Inferior parietal cortex (tissue), 1 donor: ENCODE results near the gene WWOX.

Experiments used
- DNase-seq: peaks from one replicate; pipeline ENCODE4 v3.0.0-alpha.2; 2016; ENCODE audit errors: extremely low spot score

Gene WWOX

DNA sequence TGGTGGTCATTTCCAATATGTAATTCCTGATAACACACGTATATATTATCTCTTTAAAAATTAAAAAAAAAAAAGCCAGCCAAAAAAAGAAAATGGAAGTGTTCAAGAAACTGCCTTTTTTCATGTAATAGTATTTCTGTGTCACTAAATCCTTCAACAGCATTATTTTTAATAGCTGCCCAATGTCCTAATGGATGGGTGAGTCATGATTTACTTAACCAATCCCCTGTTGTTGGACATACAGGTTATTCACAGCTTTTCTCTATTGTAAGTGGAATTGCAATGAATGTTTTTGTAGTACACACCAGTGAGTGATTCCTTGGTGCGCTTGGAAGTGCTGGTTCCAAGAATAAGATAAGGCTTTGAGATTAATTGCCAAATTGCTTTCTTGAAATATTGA is 124.9 kb downstream of the WWOX start:
- no peak for DNase-seq

DNA sequence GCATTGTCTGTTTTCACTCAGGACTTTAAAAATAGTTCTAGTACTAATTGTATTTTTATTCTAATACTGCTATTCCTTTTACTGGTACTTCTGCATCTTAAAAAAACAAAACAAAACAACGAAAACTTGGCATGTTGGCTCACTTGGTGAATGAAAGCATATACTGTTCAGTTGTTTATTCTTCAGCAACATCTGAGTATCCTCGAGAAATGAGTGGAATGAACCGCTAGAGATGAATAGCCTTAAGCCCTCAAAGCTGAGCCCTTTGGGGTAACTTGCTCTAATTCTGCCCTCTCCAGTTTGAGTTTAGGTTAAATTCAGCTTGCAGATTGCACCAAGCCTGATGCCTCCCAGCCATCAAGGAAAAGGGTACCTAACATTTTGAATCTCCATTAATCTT is 126.5 kb downstream of the WWOX start:
- DNase-seq: no peak

DNA sequence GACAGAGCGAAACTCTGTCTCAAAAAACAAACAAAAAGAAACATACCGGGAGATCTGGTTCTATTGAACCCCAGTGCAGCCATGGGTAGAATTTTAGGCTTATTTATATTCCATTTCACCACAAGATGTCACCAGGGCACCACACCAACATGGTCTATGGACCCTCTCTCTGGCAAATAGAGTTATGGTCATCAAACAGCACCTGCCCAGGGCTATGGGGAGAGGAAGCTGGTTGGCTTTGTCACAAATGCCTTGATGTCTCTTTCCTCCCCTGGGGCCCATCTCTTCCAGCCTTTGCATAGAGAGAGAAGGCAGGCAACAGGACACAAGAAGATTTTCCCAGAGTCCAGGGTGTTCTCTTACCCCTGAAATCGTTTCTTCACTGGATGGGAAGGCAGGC is 128.4 kb downstream of the WWOX start:
- no peak for DNase-seq

DNA sequence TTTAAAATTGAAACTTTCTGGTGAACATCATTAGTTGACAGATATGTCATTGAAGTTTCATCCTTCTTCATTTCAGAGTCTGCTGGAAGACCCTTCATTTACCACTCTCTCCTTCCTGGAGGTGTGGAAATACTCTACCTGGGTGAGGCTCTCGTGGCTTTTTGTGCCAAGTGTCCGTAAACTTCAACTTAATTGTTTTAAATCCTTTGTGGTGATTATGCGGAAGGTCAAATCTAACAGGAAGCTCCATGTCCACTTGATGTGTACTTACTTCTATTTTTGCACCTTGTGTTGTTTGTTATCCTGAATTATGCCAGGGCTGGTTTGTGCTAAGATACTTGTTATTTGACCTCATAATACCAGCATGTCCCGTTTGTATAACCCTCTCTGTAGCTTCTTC is 129.2 kb downstream of the WWOX start:
- DNase-seq: no peak

DNA sequence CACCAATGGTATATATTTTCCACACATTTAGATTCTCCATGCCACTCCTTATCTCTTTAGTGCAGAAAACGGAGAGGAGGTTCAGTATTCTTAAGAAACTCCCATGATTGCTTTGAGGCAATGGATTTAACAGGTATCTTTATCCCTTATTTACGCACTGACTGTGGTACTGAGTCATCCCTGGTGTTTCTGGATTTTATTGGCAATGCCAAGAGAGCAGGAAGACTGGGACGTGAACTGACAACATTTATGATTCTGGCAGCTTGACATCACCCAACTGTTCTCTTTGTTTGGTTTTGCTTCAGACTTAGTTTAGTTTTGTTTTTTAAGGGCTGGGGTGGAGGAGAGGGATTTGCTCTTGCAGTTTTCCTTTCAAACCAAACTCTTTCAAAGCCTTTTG is 131.4 kb downstream of the WWOX start:
- no peak for DNase-seq

DNA sequence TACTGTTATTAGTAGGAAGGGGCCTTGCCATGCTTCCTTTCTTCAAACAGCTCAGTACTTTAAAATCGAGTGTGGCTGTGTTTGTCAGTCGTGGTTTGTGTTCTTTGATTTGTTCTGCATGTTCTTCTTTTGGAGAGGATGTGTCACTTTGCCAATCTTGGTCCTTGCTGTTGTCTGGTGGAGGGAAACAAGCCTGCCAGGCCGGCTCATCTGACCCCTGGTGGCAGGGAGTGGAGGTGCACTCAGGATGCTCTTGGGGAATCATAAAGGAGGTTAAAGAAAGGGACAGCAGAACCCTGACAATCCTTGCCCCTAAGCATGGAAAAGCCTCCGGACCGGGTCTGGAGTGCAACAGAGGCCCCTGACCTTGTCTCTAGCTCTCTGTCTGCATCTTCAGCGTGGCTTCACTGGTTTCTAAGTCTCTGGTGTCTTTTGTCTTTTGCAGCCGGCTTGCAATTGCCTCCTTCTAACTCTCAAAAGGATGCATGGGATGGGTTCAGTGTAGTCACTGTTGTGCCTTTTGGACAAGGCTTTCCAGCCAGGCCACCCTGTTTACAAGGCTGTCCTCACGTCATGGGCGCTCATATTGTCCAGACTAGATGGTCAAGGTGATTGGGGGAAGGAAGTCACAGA is 135.8 kb downstream of the WWOX start:
- DNase-seq: peak; percentile 80

DNA sequence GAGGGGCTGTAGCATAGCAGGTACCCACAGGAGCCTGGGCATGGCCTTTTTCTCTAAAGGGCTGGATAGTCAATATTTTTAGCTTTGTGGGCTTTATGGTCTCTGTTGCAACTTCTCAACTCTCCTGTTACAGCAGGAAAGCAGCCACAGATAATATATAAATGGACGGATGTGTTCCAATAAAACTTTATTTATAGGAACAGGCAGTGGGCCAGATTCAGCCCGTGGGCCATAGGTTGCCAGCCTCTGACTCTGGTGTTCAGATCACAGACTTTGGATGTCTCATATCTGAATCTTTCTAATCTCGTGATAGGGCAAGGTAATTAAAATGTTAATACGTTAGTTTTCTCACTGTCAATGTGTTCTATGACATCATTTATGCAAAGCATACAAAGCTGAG is 136.4 kb downstream of the WWOX start:
- DNase-seq: no peak

DNA sequence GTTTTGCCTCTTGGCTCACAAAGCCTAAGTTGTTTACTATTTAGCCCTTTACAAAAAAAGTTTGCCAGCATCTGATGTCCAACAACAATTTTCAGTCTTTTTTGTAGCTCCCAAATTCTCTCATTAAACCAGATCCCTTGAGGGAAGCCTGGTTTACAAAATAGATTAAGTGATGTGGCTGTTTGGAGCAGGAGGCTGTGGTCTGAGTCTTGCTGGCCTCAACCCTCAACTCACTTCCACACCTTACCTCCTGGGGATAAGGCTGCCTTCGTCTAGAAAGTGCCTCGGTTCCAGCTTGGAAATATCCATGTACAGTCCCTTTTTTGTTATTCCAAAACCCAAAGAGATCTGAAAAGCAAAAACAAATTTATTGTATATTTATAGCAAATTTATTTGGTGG is 138.4 kb downstream of the WWOX start:
- DNase-seq: no peak

DNA sequence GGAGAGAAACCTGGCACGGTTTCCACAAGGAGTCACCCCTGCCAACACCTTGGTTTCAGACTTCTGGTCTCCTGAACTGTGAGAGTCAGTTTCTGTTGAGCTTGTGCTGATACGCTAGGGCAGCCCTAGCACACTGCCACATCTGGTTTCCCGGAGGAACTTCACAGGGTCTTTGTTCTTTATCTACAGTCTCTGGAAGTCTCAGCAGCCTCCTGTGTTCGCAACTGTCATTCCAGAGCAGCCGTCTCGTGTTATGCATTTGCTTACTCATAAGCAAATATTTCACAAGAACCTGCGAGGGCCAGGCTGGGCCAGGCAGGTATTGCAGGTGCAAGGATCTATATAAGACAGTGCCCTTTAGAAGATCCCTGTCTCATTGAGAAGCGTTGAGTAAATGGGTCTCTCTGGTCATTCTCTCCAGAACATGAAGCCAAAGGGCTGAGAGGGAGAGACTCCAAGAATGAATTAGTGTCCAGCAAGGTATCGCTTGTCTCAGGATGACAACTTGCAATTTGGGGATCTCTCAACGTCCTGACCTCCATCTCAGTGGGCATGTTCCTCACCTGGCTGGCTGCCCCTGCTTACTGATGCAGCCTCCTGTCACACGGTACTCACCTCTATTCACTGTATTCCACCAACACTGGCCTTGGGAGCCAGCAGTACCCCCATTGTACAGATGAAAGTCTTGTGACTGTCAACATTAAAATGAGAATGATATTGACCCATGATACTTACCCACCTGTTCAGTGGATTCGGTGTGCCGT is 141.2 kb downstream of the WWOX start:
- DNase-seq: no peak

DNA sequence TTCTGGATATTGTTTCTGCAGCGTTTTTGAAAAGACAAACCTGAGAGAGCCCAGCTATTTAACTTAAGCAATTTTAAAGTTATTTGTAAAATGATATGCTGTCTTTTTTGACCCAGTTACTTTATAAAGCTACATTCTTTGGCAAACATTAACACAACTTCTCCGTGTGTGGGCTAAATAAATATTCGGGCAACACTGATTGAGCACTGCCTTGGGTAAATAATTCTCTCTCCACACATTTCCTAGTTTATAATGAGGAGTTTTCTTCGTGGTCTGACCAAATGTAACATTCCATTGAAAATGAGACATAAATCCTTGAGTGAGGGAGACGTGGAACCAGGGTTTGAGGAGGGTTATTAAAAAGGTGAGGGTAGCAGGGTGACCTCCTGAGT is 142.8 kb downstream of the WWOX start:
- DNase-seq: no peak

DNA sequence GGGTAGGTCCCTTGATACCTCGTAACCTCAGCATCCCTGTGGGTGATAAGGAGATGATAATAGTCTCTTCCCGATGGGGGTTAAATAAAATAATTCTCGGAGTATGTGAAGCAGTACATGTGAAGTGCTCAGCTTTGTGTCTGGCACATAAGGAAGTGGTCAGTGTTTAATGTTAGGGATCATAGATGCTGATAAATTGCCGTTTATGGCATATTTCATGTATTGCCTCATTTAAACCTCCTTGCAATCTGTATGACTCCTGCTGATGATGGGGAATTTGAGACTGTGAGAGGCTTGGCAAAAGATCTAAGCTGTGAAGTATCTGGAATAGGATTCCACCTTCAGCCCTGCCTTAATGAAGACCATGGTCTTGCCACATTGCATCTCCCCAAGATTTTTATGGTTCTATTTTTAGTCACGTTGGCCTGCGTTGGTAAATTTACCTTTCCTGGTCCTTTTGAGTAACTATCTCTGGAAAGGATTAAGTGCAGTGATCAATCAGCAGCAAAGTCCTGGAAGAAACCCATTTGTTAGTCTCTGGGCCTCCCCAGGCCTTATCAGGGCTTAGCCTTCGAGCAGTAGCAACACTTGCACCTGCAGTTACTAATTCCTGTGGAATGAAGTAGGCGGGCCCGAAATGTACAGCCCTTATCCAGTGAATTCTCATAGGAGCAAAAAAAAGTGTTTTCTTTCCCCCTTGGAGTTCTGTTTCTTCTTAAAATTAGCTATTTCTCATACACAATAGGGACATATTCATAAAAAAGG is 144.9 kb downstream of the WWOX start:
- no peak for DNase-seq

DNA sequence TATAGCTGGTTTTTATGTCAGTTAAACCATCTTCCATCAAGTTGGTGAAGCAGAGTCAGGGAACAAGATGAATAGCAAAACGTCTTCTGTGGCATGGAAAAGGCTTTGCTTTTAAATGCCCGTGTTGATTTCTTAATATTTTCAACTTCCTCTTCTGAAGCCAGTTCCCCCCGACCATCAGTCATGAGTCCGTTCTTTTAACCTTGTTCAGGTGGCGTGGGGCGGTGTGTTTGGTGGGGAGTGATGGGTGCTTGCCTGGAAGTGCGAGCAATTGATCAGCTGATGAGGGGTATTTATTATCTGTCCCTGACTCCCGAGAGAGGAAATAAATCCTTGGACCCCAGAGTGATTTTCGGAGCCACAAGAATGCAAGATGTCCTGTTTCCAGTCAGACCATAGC is 147.1 kb downstream of the WWOX start:
- no peak for DNase-seq

DNA sequence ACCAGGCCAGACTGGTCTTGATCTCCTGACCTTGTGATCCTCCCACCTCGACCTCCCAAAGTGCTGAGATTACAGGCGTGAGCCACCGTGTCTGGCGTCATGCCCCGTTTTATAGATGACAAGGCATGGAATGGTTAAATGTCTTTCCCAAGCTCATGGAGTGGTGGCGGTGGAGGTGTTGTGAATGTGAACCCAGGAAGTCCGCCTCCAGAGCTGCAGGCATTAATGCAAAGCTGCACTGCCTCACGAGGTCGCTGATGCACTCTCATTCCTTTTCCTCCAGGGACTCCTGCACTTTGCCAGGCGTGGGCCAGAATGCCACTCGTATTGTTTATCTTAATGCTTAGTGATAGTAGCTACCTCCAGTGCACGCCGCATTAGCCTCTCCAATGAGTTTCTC is 149.6 kb downstream of the WWOX start:
- no peak for DNase-seq

DNA sequence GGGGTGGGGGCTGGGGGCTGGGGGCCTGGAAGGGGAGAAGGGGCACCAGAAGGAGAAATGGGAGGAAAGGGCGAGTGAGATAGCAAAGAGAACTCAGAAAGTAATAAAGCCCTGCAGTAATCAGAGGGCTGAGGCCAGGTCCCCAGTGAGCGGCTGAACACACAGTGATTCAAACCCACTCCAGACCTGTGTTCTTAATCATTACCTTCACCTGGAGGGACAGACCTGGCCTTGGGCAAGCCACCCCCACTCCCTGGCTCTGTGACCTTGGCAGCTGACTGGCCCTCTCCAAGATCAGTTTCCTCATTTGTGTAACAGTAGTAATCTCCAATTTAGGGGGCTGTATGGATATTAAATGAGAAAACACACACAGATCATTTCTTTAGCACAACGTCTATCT is 150.4 kb downstream of the WWOX start:
- DNase-seq: no peak

DNA sequence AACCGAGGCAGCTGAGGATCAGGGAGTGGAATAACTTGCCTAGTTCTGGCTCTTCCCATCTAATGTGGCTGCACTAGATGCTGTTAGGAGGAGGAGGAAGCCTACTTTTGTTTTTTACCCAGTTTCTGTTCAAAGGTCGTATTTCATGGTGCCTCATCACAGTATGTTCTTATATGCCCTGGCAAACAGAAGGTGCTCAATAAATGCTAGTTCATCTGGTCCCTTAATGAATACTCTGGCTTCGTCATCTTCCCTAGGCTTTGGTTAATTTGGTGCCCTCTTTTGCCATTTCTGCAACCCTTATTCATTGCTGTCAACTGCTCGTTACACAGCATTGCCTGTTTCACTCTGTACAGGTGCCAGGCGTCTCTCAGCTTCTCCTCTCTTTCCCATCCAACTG is 151.7 kb downstream of the WWOX start:
- no peak for DNase-seq

DNA sequence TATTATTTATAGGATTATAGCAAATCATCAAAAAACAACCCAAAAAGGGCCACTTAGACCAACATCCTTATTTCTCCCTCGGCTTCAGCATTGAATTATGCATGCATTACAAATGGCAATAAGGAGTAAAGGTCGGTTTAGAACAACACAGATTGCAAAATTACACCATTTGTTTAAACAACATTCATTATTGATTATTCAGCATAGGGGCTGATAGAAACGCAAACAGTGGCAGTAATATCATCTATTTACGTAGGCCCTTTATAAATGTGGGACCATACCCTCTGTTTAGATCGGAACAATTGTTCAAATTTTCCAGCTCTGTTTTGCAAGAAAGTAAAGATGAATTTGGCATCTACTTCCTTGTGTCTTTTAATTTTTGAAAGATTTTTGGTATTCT is 153.3 kb downstream of the WWOX start:
- no peak for DNase-seq

DNA sequence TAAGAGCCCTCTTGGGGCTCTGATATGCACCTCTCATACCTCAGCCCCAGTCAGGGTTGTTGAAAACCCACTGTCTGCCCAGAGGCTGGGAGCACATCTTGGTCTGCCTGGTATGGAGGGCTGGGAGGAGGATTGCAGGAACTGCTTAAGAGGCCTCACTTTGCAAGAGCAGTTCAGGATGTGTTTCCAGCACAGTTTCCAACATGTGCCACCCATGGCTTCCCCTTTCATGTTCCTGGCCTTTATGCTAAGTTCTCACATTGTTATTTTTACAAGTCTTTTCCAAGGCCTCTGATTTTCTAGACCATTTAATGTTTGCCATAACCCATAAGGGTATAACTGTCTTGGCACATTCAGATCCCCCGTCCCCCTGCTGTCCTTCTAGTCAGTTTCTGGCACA is 155.4 kb downstream of the WWOX start:
- no peak for DNase-seq

DNA sequence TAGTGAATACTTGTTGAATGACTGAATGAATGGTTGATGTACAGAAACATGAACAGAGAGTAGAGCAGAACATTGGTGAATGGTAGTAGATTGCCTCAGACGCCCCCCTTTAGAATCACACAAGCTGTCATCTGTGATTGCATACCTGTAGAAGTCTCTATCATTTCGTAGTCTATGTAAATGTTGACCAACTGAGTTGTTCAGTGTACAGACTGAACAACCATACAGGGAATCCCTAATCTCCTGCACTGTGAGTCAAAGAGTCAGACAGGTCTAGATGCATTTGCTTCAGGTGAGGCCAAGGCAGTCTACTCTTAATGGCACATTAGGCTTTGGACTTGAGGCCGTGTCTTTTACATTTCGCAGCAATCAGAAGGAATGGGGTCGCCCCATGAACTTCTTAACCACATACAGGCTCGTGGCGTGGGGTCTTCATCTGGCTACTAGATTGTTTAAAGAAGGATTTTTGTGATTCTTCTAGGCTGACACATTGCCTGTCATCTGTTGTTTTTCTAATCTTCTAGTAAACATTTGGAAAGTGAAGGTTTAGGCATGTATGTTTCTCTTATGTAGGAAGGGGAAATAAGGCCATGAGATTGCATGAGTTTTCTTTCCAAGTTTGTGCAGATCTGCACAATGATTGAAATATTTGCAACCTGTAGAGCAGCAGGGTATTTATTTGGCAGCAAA is 157.4 kb downstream of the WWOX start:
- DNase-seq: no peak

DNA sequence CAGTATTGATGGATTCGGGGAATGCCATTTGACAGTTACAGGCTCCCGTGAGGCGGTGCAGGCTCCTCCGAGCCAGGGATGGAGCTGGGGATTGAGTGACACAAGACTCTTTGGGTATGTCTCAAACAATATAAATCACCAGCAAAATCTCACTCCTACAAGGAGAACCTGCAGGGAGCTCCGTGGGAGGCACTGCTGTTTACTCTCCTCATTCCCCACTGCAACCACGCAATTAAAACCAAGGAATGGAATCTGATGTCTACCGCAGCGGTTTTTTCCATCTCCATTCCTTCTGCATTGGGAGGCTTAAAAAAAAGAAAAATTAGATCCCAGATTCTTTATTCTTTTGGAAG is 157.9 kb downstream of the WWOX start:
- DNase-seq: no peak

DNA sequence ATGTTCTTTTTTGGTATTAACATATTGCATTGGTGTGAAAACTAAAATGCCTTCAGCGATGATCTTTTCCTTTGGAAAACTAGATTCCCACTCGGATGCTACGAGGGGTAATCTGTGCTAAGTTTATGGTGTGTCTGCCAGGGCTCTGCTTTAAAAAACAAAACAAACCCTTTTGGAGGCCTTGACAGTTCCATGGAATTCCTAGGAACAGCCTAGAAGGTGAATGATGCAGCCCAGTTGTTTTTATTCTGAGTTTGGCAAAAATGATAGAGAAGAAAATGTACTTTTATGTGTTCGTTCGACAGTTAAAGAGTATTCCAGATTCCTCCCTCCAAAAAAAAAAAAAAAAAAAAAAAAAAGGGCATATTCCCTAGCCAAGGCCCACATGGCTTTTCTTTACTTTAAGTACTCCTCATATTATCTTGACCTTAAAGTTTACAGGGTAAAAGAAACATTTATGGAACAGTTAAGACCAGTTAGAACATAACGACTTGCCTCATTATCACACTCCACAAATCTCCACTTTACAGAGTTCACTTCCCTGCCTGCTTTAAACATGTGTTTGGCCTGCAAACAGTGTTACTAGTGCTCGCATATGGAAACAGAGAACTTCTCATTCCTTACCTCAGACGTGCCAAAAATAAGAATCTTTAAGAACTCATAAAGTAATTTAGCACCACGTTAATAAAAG is 159.1 kb downstream of the WWOX start:
- no peak for DNase-seq

DNA sequence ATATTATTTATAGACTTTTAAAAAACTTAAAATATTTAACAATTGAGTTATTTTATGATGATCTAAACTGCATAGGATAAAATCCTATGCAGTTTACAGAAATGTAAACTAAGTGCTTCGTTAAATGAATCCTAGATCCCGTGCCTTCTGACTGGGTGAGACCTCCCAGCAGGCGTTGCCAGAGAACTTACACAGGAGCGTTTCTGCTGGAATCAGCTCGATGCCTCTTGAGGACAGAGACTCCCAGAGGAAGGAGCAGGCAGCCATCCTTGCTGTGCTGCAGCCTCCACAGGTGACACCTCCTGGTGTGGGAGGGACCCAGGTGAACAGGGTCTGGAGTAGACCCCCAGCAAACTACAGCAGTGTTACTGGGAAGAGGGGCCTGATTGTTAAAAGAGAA is 160.4 kb downstream of the WWOX start:
- no peak for DNase-seq

DNA sequence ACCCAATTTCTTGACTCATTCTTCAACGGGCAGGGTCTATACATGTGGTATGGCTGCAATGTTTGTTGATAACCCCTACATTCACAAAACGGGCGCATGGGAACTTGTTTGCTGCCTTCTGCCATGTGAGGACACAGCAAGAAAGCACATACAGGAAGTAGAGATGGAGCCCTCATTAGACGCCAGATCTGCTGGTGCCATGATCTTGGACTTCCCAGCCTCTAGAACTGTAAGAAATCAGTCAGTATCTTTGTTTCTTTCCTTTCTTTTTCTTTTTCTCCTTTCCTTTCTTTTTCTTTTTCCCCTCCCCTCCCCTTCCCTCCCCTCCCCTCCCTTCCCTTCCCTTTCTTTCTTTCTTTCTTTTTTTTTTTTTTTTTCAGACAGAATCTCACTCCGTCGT is 165.2 kb downstream of the WWOX start:
- no peak for DNase-seq
